ENCODE data around the gene DENND1A. TPM values are rescaled to one million over a fixed set of nuclear protein-coding genes. Genes with fewer than 3 reads are reported as not detected.

DENND1A gene
- total RNA-seq, 1 donor from 2014 or later = 12.7 TPM

DNA sequence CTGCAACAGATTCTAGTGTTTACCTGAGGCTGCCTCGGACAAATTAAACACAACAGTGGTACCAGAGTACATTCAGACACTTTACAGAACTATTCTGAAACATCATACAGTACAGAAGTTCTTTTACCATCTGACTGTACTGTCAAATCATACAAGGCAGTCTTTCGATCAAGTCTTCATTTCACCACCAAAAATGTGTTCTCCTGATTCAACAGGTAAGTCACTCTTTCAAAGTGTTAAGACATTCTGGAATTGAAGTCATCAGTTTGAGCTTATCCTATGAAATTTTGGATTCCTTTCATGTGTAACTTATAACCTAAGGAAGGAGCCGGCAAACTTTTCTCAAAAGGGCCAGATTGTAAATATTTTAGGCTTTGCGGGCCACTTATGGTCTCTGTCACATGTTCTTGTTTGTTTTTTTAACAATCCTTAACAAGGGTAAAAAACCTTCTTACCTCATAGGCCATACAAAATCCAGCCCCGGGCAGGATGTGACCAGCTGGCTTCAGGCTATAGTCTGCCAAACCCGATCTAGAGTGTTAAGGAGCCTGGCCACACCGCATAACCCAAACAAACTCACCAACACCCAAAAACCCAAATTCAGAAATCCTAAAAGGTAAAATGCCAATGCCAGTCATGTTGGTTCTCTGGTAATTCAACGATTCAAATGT is 151.6 kb downstream of the DENND1A start:
- Histone ChIP-seq H4K20me1 (ENCODE audit: insufficient read depth, low read length) (peaks cover 3% of the 10 kb centered on the region), H3K27ac (ENCODE audit: low read depth, low read length) (no peak overlapping the region), H3K9ac (ENCODE audit: low read length) (no peak overlapping the region), H3K9me3 (ENCODE audit: insufficient read depth, low read depth, low read length) (no peaks in the 10 kb centered on the region), H3K27me3 (ENCODE audit: insufficient read depth, low read length) (no peaks in the 10 kb centered on the region), H3K4me2 (ENCODE audit: low read length) (no peak overlapping the region), H3K4me3 (ENCODE audit: insufficient read depth, low read depth, low read length) (no peak overlapping the region), H3K4me1 (ENCODE audit: insufficient read depth, low read length) (no peaks in the 10 kb centered on the region), H2AFZ (ENCODE audit: low read depth, low read length) (no peak overlapping the region), H3K79me2 (ENCODE audit: insufficient read depth, low read length) (no peaks in the 10 kb centered on the region), H3K36me3 (ENCODE audit: insufficient read depth, low read length) (no peaks in the 10 kb centered on the region)
- no peak for TF ChIP-seq EZH2 (IDR thresholded peaks at IDR 0.05; ENCODE audit: insufficient read depth, low read length)
- TF ChIP-seq, protein P1, sequence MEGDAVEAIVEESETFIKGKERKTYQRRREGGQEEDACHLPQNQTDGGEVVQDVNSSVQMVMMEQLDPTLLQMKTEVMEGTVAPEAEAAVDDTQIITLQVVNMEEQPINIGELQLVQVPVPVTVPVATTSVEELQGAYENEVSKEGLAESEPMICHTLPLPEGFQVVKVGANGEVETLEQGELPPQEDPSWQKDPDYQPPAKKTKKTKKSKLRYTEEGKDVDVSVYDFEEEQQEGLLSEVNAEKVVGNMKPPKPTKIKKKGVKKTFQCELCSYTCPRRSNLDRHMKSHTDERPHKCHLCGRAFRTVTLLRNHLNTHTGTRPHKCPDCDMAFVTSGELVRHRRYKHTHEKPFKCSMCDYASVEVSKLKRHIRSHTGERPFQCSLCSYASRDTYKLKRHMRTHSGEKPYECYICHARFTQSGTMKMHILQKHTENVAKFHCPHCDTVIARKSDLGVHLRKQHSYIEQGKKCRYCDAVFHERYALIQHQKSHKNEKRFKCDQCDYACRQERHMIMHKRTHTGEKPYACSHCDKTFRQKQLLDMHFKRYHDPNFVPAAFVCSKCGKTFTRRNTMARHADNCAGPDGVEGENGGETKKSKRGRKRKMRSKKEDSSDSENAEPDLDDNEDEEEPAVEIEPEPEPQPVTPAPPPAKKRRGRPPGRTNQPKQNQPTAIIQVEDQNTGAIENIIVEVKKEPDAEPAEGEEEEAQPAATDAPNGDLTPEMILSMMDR (IDR thresholded peaks at IDR 0.05; ENCODE audit: insufficient read depth, low read depth, low read length) = no peak
- no peak overlapping the region for H3K27ac Mint-ChIP-seq (ENCODE audit: unreplicated experiment)
- H3K4me1 Mint-ChIP-seq (ENCODE audit: low read depth, unreplicated experiment) = no peaks in the 10 kb centered on the region
- no peaks in the 10 kb centered on the region for H3K27me3 Mint-ChIP-seq (ENCODE audit: low read depth, unreplicated experiment)
- peaks cover 3% of the 10 kb centered on the region for H3K36me3 Mint-ChIP-seq (ENCODE audit: low read depth, unreplicated experiment)
- FAIRE-seq = no peak
- H3K9me3 Mint-ChIP-seq (ENCODE audit: unreplicated experiment) = no peaks in the 10 kb centered on the region
- no peak for DNase-seq (ENCODE audit: low read depth)
- no peak overlapping the region for H3K4me3 Mint-ChIP-seq (ENCODE audit: unreplicated experiment)

DNA sequence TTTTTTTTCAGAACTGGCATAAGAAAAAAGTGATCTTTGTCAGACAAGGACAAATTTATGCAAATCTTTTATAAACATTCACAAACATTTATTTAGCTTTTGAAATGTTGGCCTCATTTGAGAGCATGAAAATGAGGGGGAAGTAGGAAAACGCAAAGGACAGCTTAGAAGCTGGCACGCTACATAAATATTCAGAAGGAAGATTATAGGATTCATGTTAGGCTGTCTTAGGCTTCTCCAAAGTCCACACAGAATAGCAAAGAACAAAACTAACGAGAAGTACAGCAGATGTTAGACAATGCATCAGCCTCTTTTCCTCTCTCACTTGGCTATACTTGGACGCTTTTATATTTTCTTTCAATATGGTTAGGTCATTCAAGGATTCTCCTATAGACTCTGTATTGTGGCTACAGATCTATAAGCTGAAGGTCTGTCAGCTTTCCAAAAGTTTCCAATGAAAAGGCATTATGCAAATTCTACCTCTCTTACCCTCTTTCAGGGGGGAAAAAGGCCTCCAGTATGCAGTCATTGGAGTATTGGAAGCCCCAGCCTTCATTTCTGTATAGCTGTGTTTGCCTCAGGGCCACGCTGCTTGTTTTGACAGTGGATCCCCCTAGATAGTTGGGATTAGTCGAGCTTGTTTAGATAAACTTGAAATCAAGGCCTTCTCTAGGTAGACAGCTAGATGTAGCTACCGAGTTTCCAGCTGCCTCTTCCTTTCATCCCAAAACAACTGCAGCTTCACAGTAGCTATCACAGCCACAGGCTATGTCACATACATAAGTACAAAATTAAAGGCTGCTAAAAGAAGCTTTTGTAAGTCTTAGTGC is 153.0 kb downstream of the DENND1A start:
- no peak overlapping the region for H3K9ac ChIP-seq (ENCODE audit: low read length)
- no peaks in the 10 kb centered on the region for H3K79me2 ChIP-seq (ENCODE audit: insufficient read depth, low read length)
- Mint-ChIP-seq H3K9me3 (ENCODE audit: unreplicated experiment) (no peaks in the 10 kb centered on the region), H3K4me1 (ENCODE audit: low read depth, unreplicated experiment) (peaks cover 5% of the 10 kb centered on the region), H3K4me3 (ENCODE audit: unreplicated experiment) (no peak overlapping the region), H3K27me3 (ENCODE audit: low read depth, unreplicated experiment) (no peaks in the 10 kb centered on the region), H3K36me3 (ENCODE audit: low read depth, unreplicated experiment) (peaks cover 3% of the 10 kb centered on the region), H3K27ac (ENCODE audit: unreplicated experiment) (no peak overlapping the region)
- no peaks in the 10 kb centered on the region for H3K27me3 ChIP-seq (ENCODE audit: insufficient read depth, low read length)
- no peak overlapping the region for H3K4me2 ChIP-seq (ENCODE audit: low read length)
- no peaks in the 10 kb centered on the region for H3K36me3 ChIP-seq (ENCODE audit: insufficient read depth, low read length)
- no peaks in the 10 kb centered on the region for H3K4me1 ChIP-seq (ENCODE audit: insufficient read depth, low read length)
- no peak overlapping the region for H3K4me3 ChIP-seq (ENCODE audit: insufficient read depth, low read depth, low read length)
- no peak overlapping the region for H2AFZ ChIP-seq (ENCODE audit: low read depth, low read length)
- no peak overlapping the region for H3K27ac ChIP-seq (ENCODE audit: low read depth, low read length)
- H3K9me3 ChIP-seq (ENCODE audit: insufficient read depth, low read depth, low read length) = no peaks in the 10 kb centered on the region
- DNase-seq (ENCODE audit: low read depth) (no peak), FAIRE-seq (no peak)
- no peak for TF ChIP-seq EZH2 (IDR thresholded peaks at IDR 0.05; ENCODE audit: insufficient read depth, low read length)
- TF ChIP-seq, protein P1 (IDR thresholded peaks at IDR 0.05; ENCODE audit: insufficient read depth, low read depth, low read length) = no peak
- no peaks in the 10 kb centered on the region for H4K20me1 ChIP-seq (ENCODE audit: insufficient read depth, low read length)

Measured in astrocyte (in vitro differentiated cells and primary cell).